CD8-positive, alpha-beta memory T cell (primary cell): ENCODE data around the gene APOF. TPM values are rescaled to one million over a fixed set of nuclear protein-coding genes. Genes with fewer than 3 reads are reported as not detected.

Experiments used
- CTCF ChIA-PET: fragments of 350-600 bp; sonication (Branson Sonifier 250); formaldehyde crosslinking; loops from one replicate; lab custom pipeline; 2021; ENCODE audit warnings: antibody characterized with exemption; lab: Charles Lee
- POLR2A ChIA-PET: fragments of 350-600 bp; sonication (Branson Sonifier 250); formaldehyde crosslinking; loops from one replicate; lab custom pipeline; 2021; ENCODE audit warnings: antibody characterized with exemption; lab: Charles Lee
- DNase-seq, 5 donors: peaks; one replicate each; pipeline versions ENCODE4 v3.0.0 to v3.0.0-alpha.2; 2020 to 2022; ENCODE audit warnings: mixed read lengths in 1 of 5
- H3K27ac ChIP-seq: one replicate; pipeline ENCODE4 v1.7.0; 2013; ENCODE audit warnings: low read depth, mild to moderate bottlenecking, low read length, moderate library complexity
- H3K27me3 ChIP-seq: 2 replicates; pipeline ENCODE4 v1.7.0; 2013; ENCODE audit warnings: low read length, mild to moderate bottlenecking; ENCODE audit not compliant: insufficient read depth, poor library complexity, severe bottlenecking
- H3K36me3 ChIP-seq: 2 replicates; pipeline ENCODE4 v1.7.0; 2013; ENCODE audit warnings: mild to moderate bottlenecking, low read length, moderate library complexity; ENCODE audit not compliant: insufficient read depth
- H3K4me1 ChIP-seq: 2 replicates; pipeline ENCODE4 v1.7.0; 2013; ENCODE audit warnings: mild to moderate bottlenecking, low read length, moderate library complexity; ENCODE audit not compliant: insufficient read depth
- H3K4me3 ChIP-seq: 2 replicates; pipeline ENCODE4 v1.7.0; 2013; ENCODE audit warnings: mild to moderate bottlenecking, low read length
- H3K9me3 ChIP-seq: 2 replicates; pipeline ENCODE4 v1.7.0; 2013; ENCODE audit warnings: mild to moderate bottlenecking, low read length
- H3K27ac Mint-ChIP-seq, 8 donors: one replicate each; pipeline ENCODE4 v1.8.0; 2020 to 2021; ENCODE audit warnings: mixed read lengths in 8 of 8, mild to moderate bottlenecking in 6 of 8, inconsistent platforms in 3 of 8, moderate library complexity in 3 of 8
- H3K27me3 Mint-ChIP-seq, 2 donors: one replicate each; pipeline ENCODE4 v1.8.0; 2020 to 2021; ENCODE audit warnings: mixed read lengths in 2 of 2, mild to moderate bottlenecking in 1 of 2, moderate library complexity in 1 of 2
- H3K36me3 Mint-ChIP-seq, 3 donors: one replicate each; pipeline ENCODE4 v1.8.0; 2020 to 2021; ENCODE audit warnings: mixed read lengths in 3 of 3, inconsistent platforms in 1 of 3, mild to moderate bottlenecking in 1 of 3
- H3K4me1 Mint-ChIP-seq, 3 donors: one replicate each; pipeline ENCODE4 v1.8.0; 2020 to 2021; ENCODE audit warnings: mixed read lengths in 3 of 3, inconsistent platforms in 1 of 3, mild to moderate bottlenecking in 1 of 3
- H3K4me3 Mint-ChIP-seq, 7 donors: one replicate each; pipeline ENCODE4 v1.8.0; 2020 to 2021; ENCODE audit warnings: mixed read lengths in 7 of 7, mild to moderate bottlenecking in 6 of 7, moderate library complexity in 4 of 7, inconsistent platforms in 2 of 7
- H3K9me3 Mint-ChIP-seq, 5 donors: one replicate each; pipeline ENCODE4 v1.8.0; 2020 to 2022; ENCODE audit warnings: mixed read lengths in 5 of 5, mild to moderate bottlenecking in 3 of 5, moderate library complexity in 2 of 5, inconsistent platforms in 1 of 5
- polyA plus RNA-seq: library from polyadenylated mRNA; unstranded; fragments of 300-500 nt; fragmentation: Illumina TruSeq; gene quantifications from one replicate; pipeline ENCODE4 v1.2.3, GENCODE V29; 2021
- total RNA-seq, 2 experiments: library from RNA; stranded (reverse); gene quantifications; one replicate each; pipeline ENCODE4 v1.2.3, GENCODE V29; 2021

Gene APOF
- total and polyA plus RNA-seq, 3 experiments from 2014 or later: not detected

GRCh38 chr12:56377989-56378316 is 15.3 kb upstream of the APOF start:
- Histone ChIP-seq H3K4me3 (no peak overlapping the region), H3K9me3 (no peaks in the 10 kb centered on the region), H3K36me3 (no peaks in the 10 kb centered on the region), H3K27me3 (no peaks in the 10 kb centered on the region), H3K27ac (peak overlapping the region; percentile 5), H3K4me1 (no peaks in the 10 kb centered on the region)
- Mint-ChIP-seq H3K27ac (peak overlapping the region in 1 of 8 donors; percentile 11), H3K27me3 (peaks cover 4 to 5% of the 10 kb centered on the region in 2 donors), H3K4me1 (no peaks in the 10 kb centered on the region), H3K4me3 (no peak overlapping the region), H3K9me3 (no peaks in the 10 kb centered on the region), H3K36me3 (peaks cover 0 to 6% (median 0%) of the 10 kb centered on the region in 3 donors)
- DNase-seq: no peak
- CTCF ChIA-PET: no interaction called here
- POLR2A ChIA-PET: no interaction called here

- ChIA-PET POLR2A (no interaction called here), CTCF (no interaction called here)
- H3K36me3 Mint-ChIP-seq: peaks cover 0 to 6% (median 0%) of the 10 kb centered on the region in 3 donors
- Histone ChIP-seq H3K4me3 (no peak overlapping the region), H3K27ac (peak overlapping the region; percentile 5), H3K4me1 (no peaks in the 10 kb centered on the region), H3K9me3 (no peaks in the 10 kb centered on the region), H3K27me3 (no peaks in the 10 kb centered on the region), H3K36me3 (no peaks in the 10 kb centered on the region)
- H3K4me3 Mint-ChIP-seq: no peak overlapping the region
- no peaks in the 10 kb centered on the region for H3K4me1 Mint-ChIP-seq
- peak overlapping the region in 1 of 8 donors; percentile 29 for H3K27ac Mint-ChIP-seq
- H3K9me3 Mint-ChIP-seq: no peaks in the 10 kb centered on the region
- peaks cover 5% of the 10 kb centered on the region in 2 donors for H3K27me3 Mint-ChIP-seq
- no peak for DNase-seq
These were observed 14.8 kb upstream of the APOF start for GRCh38 chr12:56377310-56377988.

- no peaks in the 10 kb centered on the region for H3K27me3 ChIP-seq
- no peaks in the 10 kb centered on the region for H3K9me3 ChIP-seq
- no peak overlapping the region for H3K4me3 ChIP-seq
These were observed 13.2 kb upstream of the APOF start for GRCh38 chr12:56375598-56376434.

GRCh38 chr12:56374726-56375597 is 12.3 kb upstream of the APOF start:
- H3K9me3 Mint-ChIP-seq: no peaks in the 10 kb centered on the region
- no peak overlapping the region for H3K4me3 Mint-ChIP-seq
- H3K27ac Mint-ChIP-seq: no peak overlapping the region
- Histone ChIP-seq H3K4me1 (no peaks in the 10 kb centered on the region), H3K27me3 (no peaks in the 10 kb centered on the region), H3K9me3 (no peaks in the 10 kb centered on the region), H3K36me3 (no peaks in the 10 kb centered on the region), H3K4me3 (no peak overlapping the region), H3K27ac (no peak overlapping the region)
- no peaks in the 10 kb centered on the region for H3K4me1 Mint-ChIP-seq
- CTCF ChIA-PET: interaction anchor here (1.2 kb wide), 1 partner anchor 15 kb away, joined by 3 read pairs; the partner anchor contains the start of gene STAT2
- H3K36me3 Mint-ChIP-seq: peaks cover 0 to 6% (median 0%) of the 10 kb centered on the region in 3 donors
- peaks cover 5 to 8% of the 10 kb centered on the region in 2 donors for H3K27me3 Mint-ChIP-seq
- POLR2A ChIA-PET: no interaction called here
- no peak for DNase-seq

More at GRCh38 chr12:56375598-56376434, 13.2 kb upstream of the APOF start:
- Histone ChIP-seq H3K36me3 (no peaks in the 10 kb centered on the region), H3K27ac (peak overlapping the region; percentile 24), H3K4me1 (no peaks in the 10 kb centered on the region)
- H3K4me3 Mint-ChIP-seq: no peak overlapping the region
- ChIA-PET CTCF (interaction anchor here (1.2 kb wide), 1 partner anchor 16 kb away, joined by 3 read pairs; the partner anchor contains the start of gene STAT2), POLR2A (interaction anchor here (0.6 kb wide), 1 partner anchor 16 kb away, joined by 3 read pairs; the partner anchor contains the start of gene STAT2)
- no peaks in the 10 kb centered on the region for H3K9me3 Mint-ChIP-seq
- peak overlapping the region in 1 of 8 donors; percentile 38 for H3K27ac Mint-ChIP-seq
- peaks cover 5% of the 10 kb centered on the region in 2 donors for H3K27me3 Mint-ChIP-seq
- no peaks in the 10 kb centered on the region for H3K4me1 Mint-ChIP-seq
- H3K36me3 Mint-ChIP-seq: peaks cover 0 to 6% (median 0%) of the 10 kb centered on the region in 3 donors
- DNase-seq: no peak

- ChIA-PET POLR2A (no interaction called here), CTCF (no interaction called here)
- no peak for DNase-seq
- Mint-ChIP-seq H3K4me3 (no peak overlapping the region), H3K9me3 (no peaks in the 10 kb centered on the region), H3K36me3 (peaks cover 0 to 6% (median 0%) of the 10 kb centered on the region in 3 donors), H3K27ac (no peak overlapping the region), H3K4me1 (no peaks in the 10 kb centered on the region), H3K27me3 (peaks cover 5 to 8% of the 10 kb centered on the region in 2 donors)
- Histone ChIP-seq H3K4me1 (no peaks in the 10 kb centered on the region), H3K27ac (no peak overlapping the region), H3K27me3 (no peaks in the 10 kb centered on the region), H3K36me3 (no peaks in the 10 kb centered on the region), H3K4me3 (no peak overlapping the region), H3K9me3 (no peaks in the 10 kb centered on the region)
These were observed 10.9 kb upstream of the APOF start for GRCh38 chr12:56373515-56373914.

GRCh38 chr12:56366948-56367347 is 4.3 kb upstream of the APOF start:
- H3K27me3 Mint-ChIP-seq: peaks cover 2 to 8% of the 10 kb centered on the region in 2 donors
- H3K4me1 ChIP-seq: no peaks in the 10 kb centered on the region
- CTCF ChIA-PET: interaction anchor here (1.4 kb wide), 2 partner anchors 16 to 97 kb away, joined by 3 read pairs; no protein-coding TSS in a partner anchor
- H3K36me3 Mint-ChIP-seq: no peaks in the 10 kb centered on the region
- no peak overlapping the region for H3K27ac Mint-ChIP-seq
- POLR2A ChIA-PET: no interaction called here
- no peak for DNase-seq
- H3K27ac ChIP-seq: no peak overlapping the region
- no peaks in the 10 kb centered on the region for H3K27me3 ChIP-seq
- H3K4me3 Mint-ChIP-seq: no peak overlapping the region
- no peak overlapping the region for H3K4me3 ChIP-seq
- no peaks in the 10 kb centered on the region for H3K4me1 Mint-ChIP-seq
- no peaks in the 10 kb centered on the region for H3K9me3 Mint-ChIP-seq
- H3K36me3 ChIP-seq: no peaks in the 10 kb centered on the region
- H3K9me3 ChIP-seq: no peaks in the 10 kb centered on the region

- CTCF ChIA-PET: interaction anchor here (0.8 to 5.1 kb wide), 3 partner anchors 11 to 102 kb away, joined by 3 to 29 read pairs (median 8); no protein-coding TSS in a partner anchor
These were observed 1.0 kb downstream of the APOF start for GRCh38 chr12:56361487-56362129.

More at GRCh38 chr12:56361487-56362129, 1.0 kb downstream of the APOF start:
- Mint-ChIP-seq H3K4me3 (peak overlapping the region; percentile 90 to 99 (median 96)), H3K27me3 (no peaks in the 10 kb centered on the region), H3K4me1 (peaks cover 24 to 40% (median 33%) of the 10 kb centered on the region in 3 donors), H3K27ac (peak overlapping the region; percentile 61 to 98 (median 94)), H3K36me3 (peaks cover 0 to 15% (median 0%) of the 10 kb centered on the region in 3 donors), H3K9me3 (no peaks in the 10 kb centered on the region)
- Histone ChIP-seq H3K36me3 (no peaks in the 10 kb centered on the region), H3K27ac (no peak overlapping the region), H3K27me3 (no peaks in the 10 kb centered on the region), H3K4me1 (peaks cover 28% of the 10 kb centered on the region), H3K9me3 (no peaks in the 10 kb centered on the region), H3K4me3 (no peak overlapping the region)
- POLR2A ChIA-PET: interaction anchor here (3.2 kb wide), 1 partner anchor 23 kb away, joined by 49 read pairs; the partner anchor contains the start of gene IL23A
- DNase-seq: no peak
